HG03565 (cell line): ENCODE measurements around the gene AQP1.

ENCODE experiments used
- ATAC-seq: cut with Tn5 transposase; IDR thresholded peaks from one replicate; pipeline ENCODE4 v1.9.1; 2021; ENCODE audit warnings: mild to moderate bottlenecking, moderate library complexity; ENCODE audit not compliant: unreplicated experiment

Gene AQP1

GRCh38 chr7:30881448-30881847 is 30.2 kb upstream of the AQP1 start:
- ATAC-seq: no peak

DNA sequence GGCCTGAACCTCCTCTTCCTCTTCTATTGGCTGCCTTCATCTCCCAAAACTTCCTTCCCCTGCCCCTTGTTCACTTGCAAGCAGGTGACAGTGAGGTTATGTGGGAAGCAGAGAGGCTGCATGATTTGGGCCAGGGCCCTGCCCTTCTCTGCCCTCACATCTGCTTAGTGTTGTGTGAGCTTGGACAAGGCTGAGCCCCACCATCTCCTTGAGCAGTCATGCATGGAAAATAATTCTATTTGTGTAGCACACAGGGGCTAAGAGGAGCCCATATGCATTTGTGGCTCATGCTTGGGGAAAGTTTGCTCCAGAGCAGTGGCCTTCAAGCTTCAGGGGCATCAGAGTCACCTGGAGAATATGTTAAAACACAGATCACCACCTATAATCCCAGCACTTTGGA is 26.8 kb upstream of the AQP1 start:
- ATAC-seq: no peak

- ATAC-seq: no peak
Measured at GRCh38 chr7:30886608-30887011, 25.0 kb upstream of the AQP1 start.

- no peak for ATAC-seq
Measured at GRCh38 chr7:30887464-30887872, 24.2 kb upstream of the AQP1 start.

- no peak for ATAC-seq
Measured at GRCh38 chr7:30888747-30889146, 22.9 kb upstream of the AQP1 start.

DNA sequence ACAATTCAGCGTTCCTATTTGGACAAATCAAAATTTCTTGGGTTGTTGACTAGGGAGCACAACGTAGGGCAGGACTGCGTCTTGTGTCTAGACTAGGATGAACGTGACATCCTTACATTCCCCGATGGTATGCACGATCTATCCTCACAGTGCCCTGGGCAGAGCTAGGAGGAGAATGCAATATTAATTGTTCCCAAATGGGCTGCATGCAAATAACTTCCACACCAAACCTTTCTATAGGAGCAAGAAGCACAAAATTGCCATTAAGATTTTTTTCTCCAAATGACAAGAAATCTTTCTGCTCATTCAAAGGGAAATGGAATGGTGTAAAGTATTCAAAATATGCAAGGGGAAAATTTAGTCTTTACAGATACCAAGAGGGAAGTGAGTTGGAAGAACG is 21.4 kb upstream of the AQP1 start:
- no peak for ATAC-seq

GRCh38 chr7:30893357-30893756 is 18.3 kb upstream of the AQP1 start:
- no peak for ATAC-seq

DNA sequence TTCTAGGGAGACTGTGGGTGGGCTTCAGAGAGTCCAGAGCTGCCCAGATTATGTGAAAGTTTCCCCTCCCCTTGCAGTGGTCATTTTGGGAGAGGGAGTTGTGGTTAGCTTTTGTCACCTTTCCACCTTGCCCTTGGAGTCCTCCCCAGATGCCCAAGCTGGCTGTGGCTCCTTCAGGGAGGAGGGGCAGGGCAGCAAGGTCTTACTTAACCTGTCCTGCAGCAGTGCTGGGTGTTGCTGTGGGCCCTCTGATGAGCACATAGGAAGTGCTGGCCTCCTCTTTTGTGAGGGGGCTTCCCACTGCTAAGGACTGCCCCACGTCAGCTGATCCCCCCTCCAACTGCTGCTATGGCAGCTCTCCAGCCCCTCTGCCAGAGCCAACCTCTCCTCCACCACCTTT is 17.6 kb upstream of the AQP1 start:
- ATAC-seq: no peak

DNA sequence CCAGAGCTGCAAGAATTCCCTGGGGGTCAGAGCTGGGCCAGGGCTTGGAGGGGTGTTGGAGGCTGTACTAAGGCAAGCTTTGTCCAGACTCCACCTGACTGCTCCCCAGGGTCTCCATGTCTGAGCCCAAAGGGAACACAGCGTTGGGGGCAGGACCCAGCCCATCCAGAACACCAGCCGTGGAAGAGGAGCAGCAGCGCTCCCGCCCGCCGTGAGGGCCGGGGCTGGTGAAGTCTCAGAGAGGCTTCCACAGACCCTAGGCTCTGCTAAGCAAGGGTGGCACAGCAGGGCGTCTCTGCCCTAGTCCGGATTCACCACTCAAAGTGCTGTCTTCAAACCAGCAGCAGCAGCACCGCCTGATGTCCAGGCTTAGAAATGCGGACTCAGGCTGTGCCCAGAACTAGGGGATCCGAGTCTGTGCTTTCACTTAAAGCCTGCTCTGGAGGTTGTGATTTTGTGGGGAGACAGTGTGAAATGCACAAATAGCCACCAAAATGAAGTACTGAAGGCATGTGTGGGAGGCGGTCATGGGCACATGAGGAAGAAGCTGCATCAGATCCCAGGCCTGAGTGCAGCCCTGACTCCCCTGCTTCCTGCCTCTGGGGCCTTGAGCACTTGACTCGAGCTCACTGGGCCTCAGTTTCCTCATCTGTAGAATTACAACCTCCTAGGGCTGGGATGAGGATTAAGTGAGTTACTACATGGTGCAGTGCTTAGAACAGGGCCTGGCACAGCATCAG is 16.6 kb upstream of the AQP1 start:
- no peak for ATAC-seq

- ATAC-seq: no peak
Measured at GRCh38 chr7:30896036-30896435, 15.6 kb upstream of the AQP1 start.

DNA sequence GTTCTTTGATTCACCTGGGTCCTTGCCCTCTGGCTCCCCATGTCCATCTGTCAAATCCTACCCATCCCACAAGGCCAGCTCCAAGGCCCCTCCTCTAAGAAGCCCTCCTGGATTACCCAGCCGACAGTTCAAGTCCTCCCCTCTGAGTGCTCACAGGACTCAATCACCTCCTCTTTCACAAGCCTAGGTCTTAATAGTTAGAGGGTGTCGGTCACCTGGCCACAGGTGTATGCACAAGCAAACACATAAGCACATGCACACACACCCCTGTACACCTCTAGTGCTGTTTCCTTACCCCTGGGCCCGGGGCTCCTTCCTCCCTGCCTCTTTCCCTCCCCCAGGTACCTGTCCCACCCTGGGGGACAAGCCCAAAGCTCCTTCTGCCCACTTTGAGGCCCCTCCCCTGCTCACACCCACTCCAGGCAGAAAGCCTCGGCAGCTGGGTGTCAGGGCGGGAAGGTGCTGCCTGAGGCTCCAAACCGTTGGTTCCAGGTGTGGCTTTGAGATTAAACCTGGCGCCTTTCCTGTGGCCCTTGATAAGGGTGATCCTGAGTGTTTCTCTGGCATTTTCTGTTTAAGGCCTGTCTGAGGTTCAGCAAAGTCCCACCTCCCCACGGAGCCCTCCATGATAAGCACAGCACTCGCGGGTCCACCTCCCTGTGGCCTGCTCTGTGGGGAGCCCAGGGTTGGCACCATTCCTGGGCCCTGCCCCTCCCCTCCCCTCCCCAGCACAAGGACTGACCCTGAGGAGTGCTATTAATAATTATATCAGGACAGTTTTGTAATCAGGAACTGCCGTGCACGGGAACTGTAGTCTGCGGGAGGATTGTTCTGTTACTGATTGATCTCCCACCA is 14.6 kb upstream of the AQP1 start:
- no peak for ATAC-seq

DNA sequence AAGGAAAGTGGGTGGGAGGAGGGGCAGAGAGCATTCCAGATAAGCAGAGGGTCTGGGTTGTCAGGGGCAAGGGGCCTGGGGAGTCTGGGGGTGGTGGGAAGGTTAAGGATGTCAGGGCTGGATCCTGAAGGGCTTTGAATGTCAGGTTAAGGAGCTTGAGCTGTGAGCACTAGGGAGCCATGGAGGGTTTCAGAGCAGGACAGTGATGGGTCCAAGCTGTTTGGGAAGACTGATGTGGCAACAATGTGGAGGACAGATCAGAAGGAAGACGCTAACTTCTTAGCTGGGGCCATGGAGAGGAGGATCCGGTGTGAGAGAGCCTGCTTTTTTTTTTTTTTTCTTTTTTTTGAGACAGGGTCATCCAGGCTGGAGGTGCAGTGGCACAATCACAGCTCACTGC is 13.9 kb upstream of the AQP1 start:
- ATAC-seq: no peak

DNA sequence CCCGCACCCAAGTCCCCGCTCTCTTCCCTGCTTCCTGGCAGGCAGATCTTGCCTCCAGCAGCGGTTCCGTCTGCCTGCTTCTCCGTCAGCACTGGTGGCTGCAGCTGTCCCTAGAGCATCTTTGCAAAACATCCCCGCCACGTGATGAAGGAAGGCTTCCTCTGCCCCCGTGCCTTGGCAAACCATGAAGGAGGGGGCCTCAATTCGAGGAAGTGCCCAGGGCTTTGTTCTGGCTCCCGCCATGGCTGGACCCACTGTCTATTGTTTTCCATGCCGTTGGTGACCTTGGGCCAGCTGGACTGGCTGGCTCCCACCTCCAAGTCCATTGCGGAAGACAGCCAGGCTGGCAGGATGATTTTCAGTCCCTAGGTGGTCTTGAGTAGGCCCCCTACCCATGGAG is 13.2 kb upstream of the AQP1 start:
- ATAC-seq: no peak

DNA sequence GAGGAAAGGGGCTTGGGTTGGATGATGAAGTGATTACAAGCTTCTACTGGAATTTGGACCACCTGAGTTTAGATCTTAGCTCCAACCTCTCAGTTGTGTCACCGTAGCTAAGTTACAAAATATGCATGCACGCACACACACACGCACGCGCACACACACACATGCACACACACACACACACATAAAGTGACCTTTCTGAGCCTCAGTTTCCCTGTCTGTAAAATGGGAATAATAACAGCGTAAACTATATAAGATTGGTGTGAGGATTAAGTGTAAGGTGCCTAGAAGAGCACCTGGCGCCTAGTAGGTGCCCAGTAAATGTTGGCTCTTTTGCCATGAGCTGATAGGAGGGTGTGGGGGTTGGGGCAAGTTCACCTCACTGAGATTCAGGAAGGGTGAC is 12.6 kb upstream of the AQP1 start:
- no peak for ATAC-seq

GRCh38 chr7:30899630-30900029 is 12.0 kb upstream of the AQP1 start:
- ATAC-seq: no peak

GRCh38 chr7:30900053-30900452 is 11.6 kb upstream of the AQP1 start:
- ATAC-seq: no peak

DNA sequence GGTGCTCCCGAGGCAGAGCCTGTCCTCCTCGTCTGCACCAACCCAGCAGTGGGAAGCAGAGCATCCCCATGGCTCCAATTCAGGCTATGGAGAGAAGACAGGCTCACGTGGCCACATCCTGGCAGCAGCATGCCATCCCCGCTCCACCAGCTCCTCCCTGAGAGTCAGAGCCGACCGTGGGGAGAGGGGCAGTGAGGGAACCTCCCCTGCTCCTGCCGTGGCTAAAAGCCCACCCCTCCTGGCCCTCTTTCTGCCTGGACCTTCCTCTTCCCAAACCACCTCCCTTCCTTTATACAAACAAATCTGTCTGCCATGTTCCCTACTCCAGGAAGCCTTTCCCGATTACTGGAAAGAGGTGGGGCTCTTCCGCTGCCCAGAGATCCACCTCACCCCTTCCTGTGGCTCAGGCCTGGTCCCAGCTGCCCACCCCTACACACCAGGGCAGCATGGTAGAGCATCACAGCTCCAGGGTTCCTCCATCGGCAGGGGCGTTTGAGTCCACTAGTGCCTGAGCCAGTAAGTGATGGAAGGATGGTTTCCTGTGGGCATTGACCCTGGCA is 10.8 kb upstream of the AQP1 start:
- no peak for ATAC-seq

- no peak for ATAC-seq
Measured at GRCh38 chr7:30901856-30902255, 9.8 kb upstream of the AQP1 start.

- no peak for ATAC-seq
Measured at GRCh38 chr7:30902466-30902865, 9.2 kb upstream of the AQP1 start.

DNA sequence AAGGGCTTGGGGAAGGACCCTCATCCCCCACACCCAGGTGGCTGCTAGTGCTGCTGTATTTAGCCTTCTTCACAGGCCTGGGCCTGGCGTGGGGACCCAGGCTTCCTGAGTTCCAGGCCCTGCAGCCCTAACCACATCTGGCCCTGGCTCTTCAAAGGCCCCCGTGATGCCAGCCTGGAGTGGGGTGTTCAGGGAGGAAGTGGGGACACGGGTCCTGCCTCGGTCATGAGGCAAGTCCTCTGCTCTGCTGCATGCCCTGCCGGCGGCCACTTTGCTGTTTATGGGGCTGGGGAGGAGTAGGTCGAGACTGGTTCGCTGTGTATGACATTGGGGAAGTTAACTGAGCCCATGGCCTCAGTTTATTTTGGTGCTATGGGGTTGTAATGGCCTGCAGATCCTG is 8.5 kb upstream of the AQP1 start:
- ATAC-seq: no peak

DNA sequence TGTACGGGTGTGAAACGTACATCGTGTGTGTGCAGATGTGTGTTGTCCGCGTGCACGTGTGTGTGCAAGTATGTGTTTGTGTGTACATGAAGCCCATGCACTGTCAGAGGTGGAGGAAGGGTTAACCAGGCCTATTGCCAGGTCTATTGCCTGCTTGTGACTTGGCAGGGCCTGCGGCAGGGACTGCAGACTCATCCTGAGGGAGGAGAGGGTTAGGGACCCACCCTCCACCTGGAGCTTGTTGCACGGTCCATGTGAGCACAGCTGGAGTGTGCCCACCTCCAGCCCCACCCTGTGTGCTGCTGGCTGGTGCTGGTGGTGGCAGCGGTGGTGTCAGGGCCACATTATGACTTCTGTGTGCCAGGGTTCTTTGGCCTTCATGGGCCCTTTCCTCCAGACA is 7.1 kb upstream of the AQP1 start:
- no peak for ATAC-seq
